Vagina (tissue), 2 donors: ENCODE data around the gene BMAL1. TPM values are rescaled to one million over a fixed set of nuclear protein-coding genes. Genes with fewer than 3 reads are reported as not detected.

Source experiments
- DNase-seq, 2 donors: peaks; one replicate each; pipeline ENCODE4 v3.0.0-alpha.2; 2017; ENCODE audit errors: extremely low spot score in 2 of 2
- H3K27ac ChIP-seq: fragments of 200-600 bp; sonication (generic); one replicate; pipeline ENCODE4 v1.5.1; 2019
- H3K27me3 ChIP-seq: fragments of 200-600 bp; sonication (generic); one replicate; pipeline ENCODE4 v1.5.1; 2019
- H3K36me3 ChIP-seq, 2 donors: fragments of 200-600 bp; sonication (generic); one replicate each; pipeline ENCODE4 v1.5.1; 2017 to 2019
- H3K4me1 ChIP-seq: fragments of 200-600 bp; sonication (generic); one replicate; pipeline ENCODE4 v1.5.1; 2019
- H3K4me3 ChIP-seq, 2 donors: fragments of 200-600 bp; sonication (generic); 1 replicate in 1 of 2; 2 replicates in 1 of 2; pipeline ENCODE4 v1.5.1; 2016 to 2019
- H3K9me3 ChIP-seq: fragments of 200-600 bp; sonication (generic); one replicate; pipeline ENCODE4 v1.5.1; 2019
- POLR2A ChIP-seq, 2 donors: fragments of 450-650 bp; IDR thresholded peaks; one replicate each; pipeline ENCODE4 v1.6.1; 2017; ENCODE audit warnings: antibody characterized with exemption in 2 of 2, mild to moderate bottlenecking in 2 of 2, moderate library complexity in 2 of 2
- POLR2AphosphoS5 ChIP-seq, 2 donors: sonication (generic); formaldehyde crosslinking; IDR thresholded peaks; one replicate each; pipeline ENCODE4 v1.9.0; 2017; ENCODE audit warnings: antibody characterized with exemption in 2 of 2, mild to moderate bottlenecking in 2 of 2, low read depth in 1 of 2; ENCODE audit not compliant: insufficient read depth in 1 of 2
- intact Hi-C: fragments of 100-400 bp; cut with DNase I; formaldehyde crosslinking; loops from one replicate; pipeline ENCODE4 v1.15.1; 2023
- total RNA-seq: library from RNA; depleted of rRNA; stranded (reverse); fragments of >200 nt; gene quantifications from one replicate; pipeline ENCODE4 v1.2.3, GENCODE V29; 2016
- TF ChIP-seq, protein P1 (sequence below), 3 experiments: fragments of 450-650 bp in 2 of 3; fragments of 200-600 bp in 1 of 3; sonication (generic) in 1 of 3; IDR thresholded peaks; one replicate each; pipeline ENCODE4 v1.5.1; 2017 to 2019; ENCODE audit warnings: antibody characterized with exemption in 3 of 3, mild to moderate bottlenecking in 2 of 3, moderate library complexity in 2 of 3

BMAL1 gene
- total RNA-seq, 1 donor from 2014 or later = 44.0 TPM

DNA sequence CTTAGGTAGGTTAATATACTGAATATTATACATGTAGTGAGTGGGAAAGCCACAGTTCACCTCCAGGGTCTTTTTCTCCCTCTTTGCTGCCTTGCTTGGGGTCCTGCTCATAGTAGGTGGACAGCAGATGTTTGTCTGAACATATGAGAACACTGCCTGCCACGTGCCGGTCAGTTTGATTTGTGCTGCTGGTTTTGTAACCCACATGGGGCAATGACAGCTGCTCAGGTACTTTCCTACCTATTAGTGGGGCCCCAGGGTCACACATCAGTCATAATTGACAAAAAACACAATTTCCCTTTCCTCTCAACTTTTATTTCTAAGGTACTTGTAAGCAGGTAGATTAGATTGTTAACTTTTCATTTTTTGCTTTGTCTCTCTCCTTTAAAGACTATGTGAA is 43.8 kb downstream of the BMAL1 start:
- Histone ChIP-seq H3K27ac (no peak overlapping the region), H3K4me3 (no peak overlapping the region), H3K4me1 (peaks cover 37% of the 10 kb centered on the region), H3K36me3 (no peaks in the 10 kb centered on the region), H3K9me3 (no peaks in the 10 kb centered on the region), H3K27me3 (no peaks in the 10 kb centered on the region)
- TF ChIP-seq, protein P1, sequence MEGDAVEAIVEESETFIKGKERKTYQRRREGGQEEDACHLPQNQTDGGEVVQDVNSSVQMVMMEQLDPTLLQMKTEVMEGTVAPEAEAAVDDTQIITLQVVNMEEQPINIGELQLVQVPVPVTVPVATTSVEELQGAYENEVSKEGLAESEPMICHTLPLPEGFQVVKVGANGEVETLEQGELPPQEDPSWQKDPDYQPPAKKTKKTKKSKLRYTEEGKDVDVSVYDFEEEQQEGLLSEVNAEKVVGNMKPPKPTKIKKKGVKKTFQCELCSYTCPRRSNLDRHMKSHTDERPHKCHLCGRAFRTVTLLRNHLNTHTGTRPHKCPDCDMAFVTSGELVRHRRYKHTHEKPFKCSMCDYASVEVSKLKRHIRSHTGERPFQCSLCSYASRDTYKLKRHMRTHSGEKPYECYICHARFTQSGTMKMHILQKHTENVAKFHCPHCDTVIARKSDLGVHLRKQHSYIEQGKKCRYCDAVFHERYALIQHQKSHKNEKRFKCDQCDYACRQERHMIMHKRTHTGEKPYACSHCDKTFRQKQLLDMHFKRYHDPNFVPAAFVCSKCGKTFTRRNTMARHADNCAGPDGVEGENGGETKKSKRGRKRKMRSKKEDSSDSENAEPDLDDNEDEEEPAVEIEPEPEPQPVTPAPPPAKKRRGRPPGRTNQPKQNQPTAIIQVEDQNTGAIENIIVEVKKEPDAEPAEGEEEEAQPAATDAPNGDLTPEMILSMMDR (IDR thresholded peaks at IDR 0.05) = no peak
- TF ChIP-seq POLR2A (IDR thresholded peaks at IDR 0.05) (no peak), POLR2AphosphoS5 (IDR thresholded peaks at IDR 0.05; ENCODE audit: insufficient read depth in 1 of 2, low read depth in 1 of 2) (no peak)
- DNase-seq = no peak
- intact Hi-C loops = no loop called here

DNA sequence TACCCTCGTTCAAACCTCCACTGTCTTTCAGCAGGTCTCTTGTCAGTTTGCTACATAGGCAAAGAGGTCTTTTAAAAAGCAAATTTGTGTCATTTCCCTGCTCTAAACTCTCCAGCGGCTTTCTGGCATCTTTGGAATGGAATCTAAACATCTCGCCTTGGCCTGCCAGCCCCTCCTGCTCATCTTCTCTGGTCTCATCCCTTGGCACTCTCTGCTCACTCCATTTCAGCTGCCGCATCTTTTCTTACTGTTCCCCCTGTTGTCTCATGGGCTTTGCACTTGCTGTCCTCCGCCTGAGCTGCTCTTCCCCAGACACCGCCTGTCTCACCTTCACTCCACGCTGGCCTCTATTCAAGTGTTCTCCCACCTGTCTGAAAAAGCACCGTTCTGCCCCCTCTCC is 46.6 kb downstream of the BMAL1 start:
- H3K27ac ChIP-seq = no peak overlapping the region
- no peaks in the 10 kb centered on the region for H3K9me3 ChIP-seq
- no peaks in the 10 kb centered on the region for H3K36me3 ChIP-seq
- intact Hi-C loops = no loop called here
- no peak for DNase-seq
- TF ChIP-seq POLR2A (IDR thresholded peaks at IDR 0.05) = no peak
- TF ChIP-seq POLR2AphosphoS5 (IDR thresholded peaks at IDR 0.05; ENCODE audit: insufficient read depth in 1 of 2, low read depth in 1 of 2) = no peak
- TF ChIP-seq, protein P1 (IDR thresholded peaks at IDR 0.05) = no peak
- H3K27me3 ChIP-seq = no peaks in the 10 kb centered on the region
- H3K4me3 ChIP-seq = no peak overlapping the region
- peaks cover 11% of the 10 kb centered on the region for H3K4me1 ChIP-seq

DNA sequence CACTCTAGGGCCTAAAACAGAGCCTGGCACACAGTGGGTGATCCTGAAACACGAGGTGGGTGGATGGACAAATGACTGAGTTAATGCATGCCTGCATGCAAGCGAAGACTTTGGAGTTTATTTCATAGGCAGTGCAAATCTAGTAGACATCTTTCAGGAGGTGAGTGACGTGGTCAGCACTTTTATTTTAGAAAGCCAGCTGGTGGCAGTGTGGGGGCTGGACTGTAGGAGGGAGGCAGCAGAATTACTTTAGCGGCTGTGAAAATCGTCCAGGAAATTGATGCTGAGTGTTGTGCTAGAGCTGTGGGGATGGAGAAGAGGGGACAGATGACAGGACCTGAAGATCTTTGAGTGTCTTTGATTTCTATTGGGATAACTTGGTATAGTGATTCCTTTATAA is 47.1 kb downstream of the BMAL1 start:
- H3K9me3 ChIP-seq = no peaks in the 10 kb centered on the region
- TF ChIP-seq POLR2AphosphoS5 (IDR thresholded peaks at IDR 0.05; ENCODE audit: insufficient read depth in 1 of 2, low read depth in 1 of 2) = no peak
- TF ChIP-seq, protein P1 (IDR thresholded peaks at IDR 0.05) = no peak
- no peak for TF ChIP-seq POLR2A (IDR thresholded peaks at IDR 0.05)
- intact Hi-C loops = no loop called here

DNA sequence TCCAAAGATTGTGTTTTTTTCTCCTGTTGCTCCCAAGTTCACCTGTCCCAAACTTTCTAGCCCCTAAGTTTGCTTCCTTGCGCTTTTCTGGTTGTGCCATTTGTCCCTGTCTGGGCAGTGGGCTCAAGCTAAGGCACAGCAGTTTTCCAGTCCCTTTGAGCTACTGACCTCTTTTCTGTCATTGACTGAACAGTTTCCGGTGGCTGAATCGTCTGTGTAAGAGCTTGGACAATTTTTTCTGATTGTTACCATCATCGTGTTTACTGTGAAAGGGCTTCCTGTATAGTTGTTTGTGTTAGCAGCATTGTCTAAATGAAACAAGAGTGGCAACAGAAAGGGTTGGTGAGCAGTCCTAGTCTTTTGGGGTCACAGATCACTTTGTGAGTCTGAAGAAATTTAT is 49.8 kb downstream of the BMAL1 start:
- TF ChIP-seq POLR2A (IDR thresholded peaks at IDR 0.05) (no peak), POLR2AphosphoS5 (IDR thresholded peaks at IDR 0.05; ENCODE audit: insufficient read depth in 1 of 2, low read depth in 1 of 2) (no peak)
- TF ChIP-seq, protein P1 (IDR thresholded peaks at IDR 0.05) = no peak
- no peak for DNase-seq
- Histone ChIP-seq H3K27me3 (no peaks in the 10 kb centered on the region), H3K9me3 (no peaks in the 10 kb centered on the region), H3K4me3 (no peak overlapping the region), H3K4me1 (peaks cover 10% of the 10 kb centered on the region), H3K27ac (no peak overlapping the region), H3K36me3 (no peaks in the 10 kb centered on the region)
- intact Hi-C loops = no loop called here

More for the DNA sequence above, 47.1 kb downstream of the BMAL1 start:
- DNase-seq = no peak
- Histone ChIP-seq H3K27me3 (no peaks in the 10 kb centered on the region), H3K4me3 (no peak overlapping the region), H3K4me1 (peaks cover 9% of the 10 kb centered on the region), H3K27ac (no peak overlapping the region), H3K36me3 (no peaks in the 10 kb centered on the region)

DNA sequence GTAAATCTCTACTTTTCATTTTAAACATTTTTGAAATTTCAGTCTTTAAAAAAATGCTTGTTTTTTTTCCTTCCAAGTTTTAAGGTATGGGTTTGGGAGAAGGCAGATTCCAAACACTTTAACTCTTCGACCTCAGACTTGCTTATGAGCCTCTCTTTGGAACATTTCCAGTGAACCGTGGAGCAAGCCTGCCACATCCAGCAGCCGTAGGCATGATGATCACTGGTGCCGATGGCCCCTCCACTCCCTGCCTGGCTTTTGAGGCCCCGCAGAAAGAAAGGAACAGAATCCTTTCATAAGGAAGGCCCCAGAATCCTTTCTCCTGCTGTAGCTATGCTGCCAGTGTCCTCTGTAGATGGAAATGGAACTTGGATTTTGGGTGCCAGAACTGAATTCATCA is 50.7 kb downstream of the BMAL1 start:
- TF ChIP-seq POLR2AphosphoS5 (IDR thresholded peaks at IDR 0.05; ENCODE audit: insufficient read depth in 1 of 2, low read depth in 1 of 2) (no peak), POLR2A (IDR thresholded peaks at IDR 0.05) (no peak)
- TF ChIP-seq, protein P1 (IDR thresholded peaks at IDR 0.05) = no peak
- no peak overlapping the region for H3K27ac ChIP-seq
- H3K27me3 ChIP-seq = no peaks in the 10 kb centered on the region
- no peaks in the 10 kb centered on the region for H3K36me3 ChIP-seq
- no peak overlapping the region for H3K4me3 ChIP-seq
- DNase-seq = no peak
- peaks cover 19% of the 10 kb centered on the region for H3K4me1 ChIP-seq
- H3K9me3 ChIP-seq = no peaks in the 10 kb centered on the region
- intact Hi-C loops = no loop called here
